ENCODE measurements around the gene TERB1. TPM values are rescaled to one million over a fixed set of nuclear protein-coding genes. Genes with fewer than 3 reads are reported as not detected.

TERB1 gene, protein sequence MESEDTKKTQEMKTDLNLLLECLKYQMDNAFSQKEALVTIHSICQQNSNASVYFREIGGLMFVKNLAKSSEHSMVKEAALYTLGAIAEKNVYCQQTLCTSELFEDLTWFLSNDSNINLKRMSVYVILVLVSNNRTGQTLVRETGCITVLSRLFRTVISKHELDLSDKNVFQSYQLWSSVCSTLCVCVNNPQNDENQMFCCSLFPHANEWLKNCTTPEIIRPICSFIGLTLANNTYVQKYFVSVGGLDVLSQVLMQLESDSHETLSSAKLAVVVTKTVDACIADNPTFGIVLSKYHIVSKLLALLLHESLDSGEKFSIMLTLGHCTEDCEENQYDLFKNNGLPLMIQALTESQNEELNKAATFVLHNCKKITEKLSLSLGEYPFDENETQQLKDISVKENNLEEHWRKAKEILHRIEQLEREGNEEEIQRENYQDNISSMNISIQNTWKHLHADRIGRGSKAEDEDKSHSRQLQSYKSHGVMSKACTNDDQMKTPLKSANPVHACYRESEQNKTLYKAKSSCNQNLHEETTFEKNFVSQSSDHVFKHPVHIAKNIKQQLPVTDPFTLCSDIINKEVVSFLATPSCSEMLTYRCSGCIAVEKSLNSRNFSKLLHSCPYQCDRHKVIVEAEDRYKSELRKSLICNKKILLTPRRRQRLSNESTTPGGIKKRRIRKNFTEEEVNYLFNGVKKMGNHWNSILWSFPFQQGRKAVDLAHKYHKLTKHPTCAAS
- not detected for polyA plus RNA-seq (2013, experiment 1 of 2)
- not detected for polyA plus RNA-seq (2013, experiment 2 of 2)

DNA sequence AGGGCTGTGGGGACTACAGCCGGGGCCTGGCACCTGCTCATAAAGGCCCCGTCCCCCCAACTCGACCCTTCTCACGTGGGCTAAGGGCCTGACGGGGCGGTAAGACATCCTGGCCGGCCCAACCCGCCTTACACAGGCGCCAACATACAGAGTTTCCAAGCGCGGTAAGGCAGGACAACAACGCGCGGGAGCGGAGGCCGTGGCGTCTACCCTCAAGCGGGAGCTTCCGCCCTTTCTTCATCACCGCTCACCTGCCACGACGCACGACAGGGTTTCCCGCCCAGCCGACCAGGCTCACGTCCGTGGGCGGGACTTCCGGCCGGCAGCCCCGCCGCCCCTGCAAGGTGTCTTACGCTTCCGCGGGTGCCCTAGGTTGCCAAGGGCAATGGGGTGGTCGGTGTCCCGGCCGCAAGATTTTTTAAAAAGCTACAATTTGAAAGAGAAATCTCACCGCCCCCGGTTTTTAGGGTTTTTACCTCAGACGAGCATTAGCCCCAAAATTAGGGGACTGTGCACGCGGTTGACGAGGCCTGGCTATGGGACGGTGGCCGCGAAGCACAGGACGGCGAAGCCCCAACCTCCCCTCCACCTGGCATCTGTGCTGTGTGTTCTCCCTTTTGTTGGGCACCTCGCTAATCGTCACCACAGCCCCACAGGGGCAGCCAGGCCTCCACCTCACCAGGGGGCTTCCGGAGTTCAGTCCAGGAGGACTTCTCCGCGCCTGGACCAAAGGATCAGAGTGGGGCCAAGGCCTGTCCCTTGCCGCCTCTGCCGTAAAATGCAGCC lies at the start of gene TERB1:
TERB1 (minus strand) TSS at position 265 of the 786 bp plus-strand sequence. CDS start 4,786 bp downstream, outside the sequence.
- no peaks in the 10 kb centered on the region for H3K9me3 ChIP-seq (ENCODE audit: control insufficient read depth, low read length)
- H3K36me3 ChIP-seq (ENCODE audit: control insufficient read depth, insufficient read depth, low read length), result peaks cover 41% of the 10 kb centered on the region
- H3K27ac ChIP-seq (ENCODE audit: low read depth, low read length, severe bottlenecking), result no peak within 1 kb of the TSS
- WGBS, 2 experiments (ENCODE audit: insufficient coverage in 2 of 2), result 95 to 96% methylated on average over 52 to 56 of the region's 56 CpGs
- H3K4me1 ChIP-seq (ENCODE audit: control insufficient read depth, insufficient read depth, low read length, poor library complexity, severe bottlenecking), result no peaks in the 10 kb centered on the region
- no peak within 1 kb of the TSS for H3K4me3 ChIP-seq (ENCODE audit: extremely low read depth, insufficient read depth, low read length, poor library complexity, severe bottlenecking)

DNA sequence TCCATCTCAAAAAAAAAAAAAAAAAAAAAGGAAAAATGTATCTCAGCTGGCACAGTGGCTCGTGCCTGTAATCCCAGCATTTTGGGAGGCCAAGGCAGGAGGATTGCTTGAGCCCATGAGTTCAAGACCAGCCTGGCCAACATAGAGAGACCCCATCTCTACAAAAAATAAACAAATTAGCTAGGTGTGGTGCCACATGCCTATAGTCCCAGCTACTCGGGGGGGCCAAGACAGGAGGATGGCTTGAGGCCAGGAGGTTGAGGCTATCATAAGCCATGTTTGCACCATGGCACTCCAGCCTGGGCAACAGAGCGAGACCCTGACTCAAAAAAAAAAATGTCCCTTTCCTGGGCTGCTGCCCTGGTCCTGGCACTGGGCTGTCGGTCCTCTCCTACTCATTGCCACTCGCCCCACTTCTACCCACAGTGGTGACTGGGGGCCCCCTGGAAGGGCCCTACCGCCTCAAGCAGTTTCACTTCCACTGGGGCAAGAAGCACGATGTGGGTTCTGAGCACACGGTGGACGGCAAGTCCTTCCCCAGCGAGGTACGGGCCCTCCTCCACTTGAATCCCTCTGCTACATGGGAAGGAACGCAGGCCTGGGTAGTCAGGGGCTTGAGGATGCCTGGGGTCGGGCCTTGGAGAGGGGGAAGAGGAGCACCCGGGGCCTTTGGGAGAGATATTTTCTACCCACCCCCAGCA lies 48.9 kb upstream of the TERB1 start:
- Histone ChIP-seq H3K27ac (ENCODE audit: low read depth, low read length, severe bottlenecking) (no peak overlapping the region), H3K36me3 (ENCODE audit: control insufficient read depth, insufficient read depth, low read length) (no peaks in the 10 kb centered on the region), H3K9me3 (ENCODE audit: control insufficient read depth, low read length) (no peaks in the 10 kb centered on the region), H3K4me3 (ENCODE audit: extremely low read depth, insufficient read depth, low read length, poor library complexity, severe bottlenecking) (no peak overlapping the region), H3K4me1 (ENCODE audit: control insufficient read depth, insufficient read depth, low read length, poor library complexity, severe bottlenecking) (no peaks in the 10 kb centered on the region)
- WGBS, 2 experiments (ENCODE audit: insufficient coverage in 2 of 2), result 94 to 95% methylated on average over 8 to 11 of the region's 14 CpGs

DNA sequence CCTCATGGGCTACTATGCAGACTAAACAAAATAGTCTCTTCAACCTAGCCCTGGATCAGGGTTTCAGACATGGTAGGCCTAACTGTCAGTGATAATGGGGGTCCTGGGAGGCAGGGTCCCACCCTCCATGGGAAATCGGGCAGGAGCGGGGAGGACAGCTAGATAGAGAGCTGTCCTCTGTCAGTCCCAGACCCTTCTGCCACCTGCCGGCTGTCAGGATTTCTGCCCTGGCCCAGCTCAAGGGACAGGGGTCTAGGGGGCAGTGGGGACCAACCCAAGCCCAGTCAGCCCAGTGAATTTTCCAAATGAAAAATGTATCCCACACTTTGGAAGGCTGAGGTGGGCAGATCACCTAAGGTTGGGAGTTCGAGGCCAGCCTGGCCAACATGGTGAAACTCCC lies 48.2 kb upstream of the TERB1 start:
- H3K27ac ChIP-seq (ENCODE audit: low read depth, low read length, severe bottlenecking), result no peak overlapping the region
- 67% methylated on average over 1 to 3 of the region's 4 CpGs for WGBS, 2 experiments (ENCODE audit: insufficient coverage in 2 of 2)
- no peak overlapping the region for H3K4me3 ChIP-seq (ENCODE audit: extremely low read depth, insufficient read depth, low read length, poor library complexity, severe bottlenecking)
- no peaks in the 10 kb centered on the region for H3K9me3 ChIP-seq (ENCODE audit: control insufficient read depth, low read length)
- no peaks in the 10 kb centered on the region for H3K4me1 ChIP-seq (ENCODE audit: control insufficient read depth, insufficient read depth, low read length, poor library complexity, severe bottlenecking)
- H3K36me3 ChIP-seq (ENCODE audit: control insufficient read depth, insufficient read depth, low read length), result no peaks in the 10 kb centered on the region

DNA sequence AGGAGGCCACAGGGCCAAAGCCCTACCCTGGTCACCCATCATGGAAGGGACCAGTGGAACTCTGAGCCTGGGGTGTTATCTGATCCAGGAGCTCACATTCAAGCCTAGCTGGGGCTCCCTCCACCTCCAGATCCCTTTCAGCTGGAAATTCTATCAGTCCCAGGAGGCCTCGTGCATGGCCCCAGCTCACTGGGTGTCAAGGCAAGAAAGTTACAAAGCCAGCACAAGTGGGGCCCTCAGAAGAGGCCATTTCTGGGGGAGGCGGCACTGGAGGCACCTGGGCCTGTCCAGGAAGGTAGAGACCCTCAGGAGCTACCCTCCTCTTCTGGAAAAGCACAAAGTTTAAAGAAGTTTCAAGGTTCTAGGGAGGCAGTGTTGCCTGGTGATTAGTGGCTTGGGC lies 47.6 kb upstream of the TERB1 start:
- no peak overlapping the region for H3K4me3 ChIP-seq (ENCODE audit: extremely low read depth, insufficient read depth, low read length, poor library complexity, severe bottlenecking)
- H3K36me3 ChIP-seq (ENCODE audit: control insufficient read depth, insufficient read depth, low read length), result no peaks in the 10 kb centered on the region
- no peaks in the 10 kb centered on the region for H3K4me1 ChIP-seq (ENCODE audit: control insufficient read depth, insufficient read depth, low read length, poor library complexity, severe bottlenecking)
- 57 to 84% methylated on average over 1 to 2 of the region's 2 CpGs for WGBS, 2 experiments (ENCODE audit: insufficient coverage in 2 of 2)
- no peaks in the 10 kb centered on the region for H3K9me3 ChIP-seq (ENCODE audit: control insufficient read depth, low read length)
- no peak overlapping the region for H3K27ac ChIP-seq (ENCODE audit: low read depth, low read length, severe bottlenecking)

DNA sequence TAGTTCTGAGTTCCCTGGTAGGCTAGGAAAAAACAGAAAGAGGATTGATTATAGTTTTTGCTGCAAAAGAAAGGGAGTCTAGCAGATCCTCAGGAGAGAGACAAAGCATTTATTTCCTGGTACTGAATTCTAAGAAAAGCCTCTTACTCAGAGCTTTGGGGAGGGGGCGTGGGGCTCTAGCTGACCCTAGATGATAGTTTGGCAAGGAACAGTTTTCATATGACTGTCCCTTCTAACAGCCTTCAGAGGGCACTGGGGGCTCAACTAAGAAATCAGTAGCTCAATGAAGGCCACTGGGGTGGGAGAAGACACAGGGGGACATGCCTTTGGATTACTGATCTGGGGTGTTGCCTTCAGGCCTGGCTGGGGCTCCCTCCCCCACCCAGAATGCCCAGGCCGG lies 46.8 kb upstream of the TERB1 start:
- H3K27ac ChIP-seq (ENCODE audit: low read depth, low read length, severe bottlenecking), result no peak overlapping the region
- H3K36me3 ChIP-seq (ENCODE audit: control insufficient read depth, insufficient read depth, low read length), result no peaks in the 10 kb centered on the region
- no CpG with 5 or more reads among the region's 2 CpGs for WGBS, 2 experiments (ENCODE audit: insufficient coverage in 2 of 2)
- H3K4me1 ChIP-seq (ENCODE audit: control insufficient read depth, insufficient read depth, low read length, poor library complexity, severe bottlenecking), result no peaks in the 10 kb centered on the region
- H3K4me3 ChIP-seq (ENCODE audit: extremely low read depth, insufficient read depth, low read length, poor library complexity, severe bottlenecking), result no peak overlapping the region
- no peaks in the 10 kb centered on the region for H3K9me3 ChIP-seq (ENCODE audit: control insufficient read depth, low read length)

DNA sequence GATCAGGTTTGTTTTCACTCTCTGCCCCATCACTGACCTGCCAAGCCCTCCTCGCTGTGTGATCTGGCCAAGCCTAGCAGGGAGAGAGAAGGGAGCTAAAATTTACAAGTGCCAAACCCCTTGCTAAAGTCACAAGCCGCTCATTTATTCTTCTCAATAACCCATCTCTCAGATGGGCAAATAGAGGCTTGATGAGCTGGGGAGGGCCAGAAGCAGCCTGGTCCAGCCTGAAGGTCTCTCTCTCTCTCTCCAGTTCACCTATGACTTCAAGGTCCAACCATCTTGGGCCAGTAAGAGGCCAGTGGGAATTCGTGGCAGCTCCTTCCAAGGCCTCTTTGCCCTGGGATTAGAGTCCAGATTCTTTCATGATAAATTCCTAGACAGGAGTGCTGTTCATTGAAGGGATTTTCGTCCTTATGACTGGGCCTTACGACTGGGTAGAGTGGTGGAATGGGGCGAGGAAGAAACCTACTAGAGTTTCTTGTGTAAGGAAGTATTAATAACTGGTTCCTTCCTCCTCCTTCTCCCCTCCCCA lies 46.2 kb upstream of the TERB1 start:
- Histone ChIP-seq H3K4me3 (ENCODE audit: extremely low read depth, insufficient read depth, low read length, poor library complexity, severe bottlenecking) (no peak overlapping the region), H3K36me3 (ENCODE audit: control insufficient read depth, insufficient read depth, low read length) (no peaks in the 10 kb centered on the region), H3K4me1 (ENCODE audit: control insufficient read depth, insufficient read depth, low read length, poor library complexity, severe bottlenecking) (no peaks in the 10 kb centered on the region), H3K9me3 (ENCODE audit: control insufficient read depth, low read length) (no peaks in the 10 kb centered on the region), H3K27ac (ENCODE audit: low read depth, low read length, severe bottlenecking) (no peak overlapping the region)
- WGBS, 2 experiments (ENCODE audit: insufficient coverage in 2 of 2), result 79 to 100% methylated on average over 1 of the region's 6 CpGs

DNA sequence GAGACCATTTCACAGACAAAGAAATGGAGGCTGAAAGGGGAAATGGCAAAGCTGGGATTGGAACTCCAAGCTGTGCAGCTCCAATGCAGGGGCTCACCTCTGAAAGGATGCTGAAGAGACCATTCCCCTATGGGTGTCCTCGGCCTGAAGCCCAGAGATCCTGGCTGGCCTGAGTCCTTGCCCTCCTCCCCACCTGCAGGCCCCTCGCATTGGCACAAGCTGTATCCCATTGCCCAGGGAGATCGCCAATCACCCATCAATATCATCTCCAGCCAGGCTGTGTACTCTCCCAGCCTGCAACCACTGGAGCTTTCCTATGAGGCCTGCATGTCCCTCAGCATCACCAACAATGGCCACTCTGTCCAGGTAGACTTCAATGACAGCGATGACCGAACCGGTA lies 45.4 kb upstream of the TERB1 start:
- 90 to 100% methylated on average over 2 to 3 of the region's 6 CpGs for whole genome bisulfite sequencing, 2 experiments (ENCODE audit: insufficient coverage in 2 of 2)
- Histone ChIP-seq H3K9me3 (ENCODE audit: control insufficient read depth, low read length) (no peaks in the 10 kb centered on the region), H3K4me1 (ENCODE audit: control insufficient read depth, insufficient read depth, low read length, poor library complexity, severe bottlenecking) (no peaks in the 10 kb centered on the region), H3K36me3 (ENCODE audit: control insufficient read depth, insufficient read depth, low read length) (no peaks in the 10 kb centered on the region), H3K27ac (ENCODE audit: low read depth, low read length, severe bottlenecking) (no peak overlapping the region), H3K4me3 (ENCODE audit: extremely low read depth, insufficient read depth, low read length, poor library complexity, severe bottlenecking) (no peak overlapping the region)

DNA sequence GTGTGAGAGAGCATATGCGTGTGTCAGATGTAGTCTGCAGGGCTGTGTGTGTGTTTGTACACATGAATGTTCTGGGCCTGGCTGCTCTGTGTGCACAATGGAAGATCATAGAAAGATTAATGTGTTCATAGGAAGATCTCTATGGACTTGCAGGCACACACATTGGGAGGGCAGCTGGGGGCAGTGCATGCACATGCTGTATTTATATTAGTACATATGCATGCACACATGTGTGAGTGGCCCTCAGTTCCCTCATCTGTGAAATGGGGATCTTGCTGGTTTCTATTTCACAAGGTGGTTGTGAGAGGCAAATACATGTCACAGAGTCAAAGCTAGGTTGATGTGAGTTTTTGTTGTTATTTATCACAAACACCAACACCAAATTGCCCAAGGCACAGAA lies 44.9 kb upstream of the TERB1 start:
- Histone ChIP-seq H3K36me3 (ENCODE audit: control insufficient read depth, insufficient read depth, low read length) (no peaks in the 10 kb centered on the region), H3K4me1 (ENCODE audit: control insufficient read depth, insufficient read depth, low read length, poor library complexity, severe bottlenecking) (no peaks in the 10 kb centered on the region), H3K27ac (ENCODE audit: low read depth, low read length, severe bottlenecking) (no peak overlapping the region), H3K9me3 (ENCODE audit: control insufficient read depth, low read length) (no peaks in the 10 kb centered on the region), H3K4me3 (ENCODE audit: extremely low read depth, insufficient read depth, low read length, poor library complexity, severe bottlenecking) (no peak overlapping the region)
- WGBS, 2 experiments (ENCODE audit: insufficient coverage in 2 of 2), result 80 to 100% methylated on average over 1 of the region's 1 CpG

DNA sequence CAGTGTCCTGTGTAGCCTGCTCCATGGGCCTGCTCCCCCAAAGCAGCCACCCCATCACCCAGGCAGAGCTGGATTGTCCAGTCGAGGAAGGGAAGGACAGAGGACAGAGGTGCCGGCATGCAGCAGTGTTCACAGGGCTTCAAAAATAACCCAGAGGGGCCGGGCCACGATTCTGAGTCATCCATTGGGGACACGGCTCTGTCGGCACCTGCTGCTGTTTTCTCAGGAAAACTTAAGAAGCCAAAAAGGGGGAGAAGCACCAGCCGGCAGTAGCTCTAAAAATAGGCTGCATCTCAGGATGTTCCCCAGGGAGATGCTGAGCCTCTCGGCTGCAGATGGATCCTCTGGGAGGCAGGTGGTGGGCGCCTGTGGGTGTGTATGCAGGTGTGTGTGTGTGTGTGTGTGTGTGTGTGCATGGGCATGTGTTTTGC lies 44.4 kb upstream of the TERB1 start:
- H3K4me3 ChIP-seq (ENCODE audit: extremely low read depth, insufficient read depth, low read length, poor library complexity, severe bottlenecking), result no peak overlapping the region
- 55 to 60% methylated on average over 8 to 9 of the region's 9 CpGs for WGBS, 2 experiments (ENCODE audit: insufficient coverage in 2 of 2)
- H3K4me1 ChIP-seq (ENCODE audit: control insufficient read depth, insufficient read depth, low read length, poor library complexity, severe bottlenecking), result no peaks in the 10 kb centered on the region
- H3K27ac ChIP-seq (ENCODE audit: low read depth, low read length, severe bottlenecking), result no peak overlapping the region
- no peaks in the 10 kb centered on the region for H3K9me3 ChIP-seq (ENCODE audit: control insufficient read depth, low read length)
- no peaks in the 10 kb centered on the region for H3K36me3 ChIP-seq (ENCODE audit: control insufficient read depth, insufficient read depth, low read length)

DNA sequence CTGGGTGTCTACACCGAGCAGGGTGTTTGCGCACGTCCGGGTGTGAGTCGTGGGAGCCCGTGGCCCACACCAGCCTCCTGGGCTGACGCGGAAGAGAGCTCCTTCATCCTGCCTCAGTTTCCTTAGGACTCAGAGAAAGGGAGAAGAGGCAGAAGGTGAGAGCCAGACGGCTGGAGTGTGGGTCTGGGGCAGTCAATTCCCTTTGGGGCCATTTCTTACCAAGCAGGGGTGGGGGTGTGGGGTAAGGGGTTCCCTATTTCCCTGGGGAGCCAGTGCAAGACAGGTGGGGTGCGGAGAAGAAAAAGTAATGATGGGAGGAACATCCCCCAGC lies 43.7 kb upstream of the TERB1 start:
- WGBS, 2 experiments (ENCODE audit: insufficient coverage in 2 of 2), result 14 to 32% methylated on average over 5 to 7 of the region's 10 CpGs
- Histone ChIP-seq H3K4me1 (ENCODE audit: control insufficient read depth, insufficient read depth, low read length, poor library complexity, severe bottlenecking) (no peaks in the 10 kb centered on the region), H3K9me3 (ENCODE audit: control insufficient read depth, low read length) (no peaks in the 10 kb centered on the region), H3K4me3 (ENCODE audit: extremely low read depth, insufficient read depth, low read length, poor library complexity, severe bottlenecking) (peak overlapping the region; percentile 26), H3K27ac (ENCODE audit: low read depth, low read length, severe bottlenecking) (no peak overlapping the region), H3K36me3 (ENCODE audit: control insufficient read depth, insufficient read depth, low read length) (no peaks in the 10 kb centered on the region)
